Fibroblast of mammary gland (primary cell): ENCODE results near the gene PTPRD.

ENCODE experiments used
- DNase-seq: peaks from one replicate; pipeline ENCODE4 v3.0.0-alpha.2; 2010; ENCODE audit warnings: low read depth
- H3K4me3 ChIP-seq: 2 replicates; pipeline ENCODE4 v1.5.1; 2011; ENCODE audit warnings: low read depth, mild to moderate bottlenecking, low read length, moderate library complexity; ENCODE audit not compliant: control insufficient read depth
- CTCF ChIP-seq: conservative IDR thresholded peaks from 2 replicates; pipeline ENCODE4 v1.5.1; 2011; ENCODE audit warnings: low read depth, low read length, inconsistent platforms; ENCODE audit not compliant: control insufficient read depth, insufficient read depth

Gene PTPRD

GRCh38 chr9:9893837-9894236 is 719.0 kb downstream of the PTPRD start:
- no peak for TF ChIP-seq CTCF
- peak; percentile 1 for DNase-seq
- no peak overlapping the region for H3K4me3 ChIP-seq

GRCh38 chr9:9892217-9892616 is 720.6 kb downstream of the PTPRD start:
- no peak overlapping the region for H3K4me3 ChIP-seq

GRCh38 chr9:9881692-9882091 is 731.1 kb downstream of the PTPRD start:
- no peak overlapping the region for H3K4me3 ChIP-seq
- no peak for TF ChIP-seq CTCF
- DNase-seq = no peak

More at GRCh38 chr9:9892217-9892616, 720.6 kb downstream of the PTPRD start:
- DNase-seq = no peak
- no peak for TF ChIP-seq CTCF

GRCh38 chr9:9874270-9874669 is 738.5 kb downstream of the PTPRD start:
- H3K4me3 ChIP-seq = no peak overlapping the region
- no peak for TF ChIP-seq CTCF
- DNase-seq = no peak

GRCh38 chr9:9862235-9862810 is 750.5 kb downstream of the PTPRD start:
- no peak for DNase-seq
- no peak for TF ChIP-seq CTCF
- no peak overlapping the region for H3K4me3 ChIP-seq

GRCh38 chr9:9855177-9856078 is 757.4 kb downstream of the PTPRD start:
- TF ChIP-seq CTCF = no peak
- DNase-seq = no peak
- H3K4me3 ChIP-seq = no peak overlapping the region
